ENCODE data around the gene C8G.

C8G gene

GRCh38 chr9:136944519-136945332 lies at the start of gene C8G, which contains the start of gene FBXW5:
TSS of gene C8G (plus strand) at chr9:136945243. CDS start at chr9:136945321, 78 bp downstream.
TSS of gene FBXW5 (minus strand) at chr9:136944738. CDS start at chr9:136944083, 655 bp downstream.
- peak; percentile 88 to 95 for DNase-seq (ENCODE audit: extremely low read depth in 1 of 2, low read depth in 1 of 2)

- DNase-seq (ENCODE audit: extremely low read depth in 1 of 2, low read depth in 1 of 2) = no peak
These were observed 49.0 kb upstream of the C8G start for GRCh38 chr9:136896027-136896426.

- no peak for DNase-seq (ENCODE audit: extremely low read depth in 1 of 2, low read depth in 1 of 2)
These were observed 46.5 kb upstream of the C8G start for GRCh38 chr9:136898483-136899100.

GRCh38 chr9:136899196-136899595 lies 45.8 kb upstream of the C8G start:
- DNase-seq (ENCODE audit: extremely low read depth in 1 of 2, low read depth in 1 of 2) = no peak

- DNase-seq (ENCODE audit: extremely low read depth in 1 of 2, low read depth in 1 of 2) = no peak
These were observed 44.5 kb upstream of the C8G start for GRCh38 chr9:136900556-136900955.

- DNase-seq (ENCODE audit: extremely low read depth in 1 of 2, low read depth in 1 of 2) = no peak
These were observed 44.0 kb upstream of the C8G start for GRCh38 chr9:136900988-136901515.

GRCh38 chr9:136901516-136902258 lies 43.4 kb upstream of the C8G start:
- peak; percentile 59 to 75 for DNase-seq (ENCODE audit: extremely low read depth in 1 of 2, low read depth in 1 of 2)

GRCh38 chr9:136902259-136902821 lies 42.7 kb upstream of the C8G start:
- DNase-seq (ENCODE audit: extremely low read depth in 1 of 2, low read depth in 1 of 2) = peak; percentile 70 to 85

- no peak for DNase-seq (ENCODE audit: extremely low read depth in 1 of 2, low read depth in 1 of 2)
These were observed 41.9 kb upstream of the C8G start for GRCh38 chr9:136903041-136903554.

GRCh38 chr9:136906266-136906665 lies 38.8 kb upstream of the C8G start:
- DNase-seq (ENCODE audit: extremely low read depth in 1 of 2, low read depth in 1 of 2) = no peak

- no peak for DNase-seq (ENCODE audit: extremely low read depth in 1 of 2, low read depth in 1 of 2)
These were observed 37.8 kb upstream of the C8G start for GRCh38 chr9:136907011-136907914.

GRCh38 chr9:136910197-136910900 lies 34.7 kb upstream of the C8G start:
- DNase-seq (ENCODE audit: extremely low read depth in 1 of 2, low read depth in 1 of 2) = no peak

- DNase-seq (ENCODE audit: extremely low read depth in 1 of 2, low read depth in 1 of 2) = no peak
These were observed 34.2 kb upstream of the C8G start for GRCh38 chr9:136910901-136911245.

- no peak for DNase-seq (ENCODE audit: extremely low read depth in 1 of 2, low read depth in 1 of 2)
These were observed 31.2 kb upstream of the C8G start for GRCh38 chr9:136913701-136914438.

GRCh38 chr9:136915632-136916329 lies 29.3 kb upstream of the C8G start:
- no peak for DNase-seq (ENCODE audit: extremely low read depth in 1 of 2, low read depth in 1 of 2)

- DNase-seq (ENCODE audit: extremely low read depth in 1 of 2, low read depth in 1 of 2) = peak in 1 of 2 donors; percentile 30
These were observed 28.5 kb upstream of the C8G start for GRCh38 chr9:136916330-136917184.

- DNase-seq (ENCODE audit: extremely low read depth in 1 of 2, low read depth in 1 of 2) = no peak
These were observed 27.1 kb upstream of the C8G start for GRCh38 chr9:136917902-136918301.

All from stimulated activated CD8-positive, alpha-beta memory T cell treated with anti-CD3 and anti-CD28 coated beads, Interleukin-7, amount 100 ng/mL, for 48 hours (primary cell).